Measurements from ENCODE around the gene LRRC8D.

LRRC8D gene

GRCh38 chr1:89934461-89934860 is 113.6 kb downstream of the LRRC8D start:
- TF ChIP-seq CTCF (conservative IDR thresholded peaks at IDR 0.05; ENCODE audit: low read depth, low read length) = no peak
- no peak for DNase-seq (ENCODE audit: low read depth)
- no peak overlapping the region for H3K4me3 ChIP-seq (ENCODE audit: low read length)

GRCh38 chr1:89935235-89935634 is 114.4 kb downstream of the LRRC8D start:
- no peak for DNase-seq (ENCODE audit: low read depth)
- H3K4me3 ChIP-seq (ENCODE audit: low read length) = no peak overlapping the region
- no peak for TF ChIP-seq CTCF (conservative IDR thresholded peaks at IDR 0.05; ENCODE audit: low read depth, low read length)

GRCh38 chr1:89936694-89937093 is 115.9 kb downstream of the LRRC8D start:
- DNase-seq (ENCODE audit: low read depth) = no peak
- H3K4me3 ChIP-seq (ENCODE audit: low read length) = no peak overlapping the region
- TF ChIP-seq CTCF (conservative IDR thresholded peaks at IDR 0.05; ENCODE audit: low read depth, low read length) = no peak

GRCh38 chr1:89938171-89939055 is 117.6 kb downstream of the LRRC8D start:
- DNase-seq (ENCODE audit: low read depth) = no peak

GRCh38 chr1:89939059-89939570 is 118.3 kb downstream of the LRRC8D start:
- H3K4me3 ChIP-seq (ENCODE audit: low read length) = no peak overlapping the region
- no peak for DNase-seq (ENCODE audit: low read depth)
- no peak for TF ChIP-seq CTCF (conservative IDR thresholded peaks at IDR 0.05; ENCODE audit: low read depth, low read length)

More at GRCh38 chr1:89938171-89939055, 117.6 kb downstream of the LRRC8D start:
- TF ChIP-seq CTCF (conservative IDR thresholded peaks at IDR 0.05; ENCODE audit: low read depth, low read length) = no peak
- H3K4me3 ChIP-seq (ENCODE audit: low read length) = no peak overlapping the region

GRCh38 chr1:89939693-89940438 is 119.0 kb downstream of the LRRC8D start:
- no peak overlapping the region for H3K4me3 ChIP-seq (ENCODE audit: low read length)
- TF ChIP-seq CTCF (conservative IDR thresholded peaks at IDR 0.05; ENCODE audit: low read depth, low read length) = no peak
- DNase-seq (ENCODE audit: low read depth) = no peak
